TTC549 (cell line): ENCODE measurements around the gene ACYP1.

ENCODE experiments used
- FAIRE-seq: peaks from 2 replicates; lab custom pipeline; 2012; peaks lifted over from hg19 to GRCh38; lab: Jason Lieb, UNC

The ACYP1 gene

GRCh38 chr14:75040507-75040906 is 23.3 kb downstream of the ACYP1 start:
- no peak for FAIRE-seq

GRCh38 chr14:75032939-75033338 is 30.9 kb downstream of the ACYP1 start:
- FAIRE-seq: no peak

DNA sequence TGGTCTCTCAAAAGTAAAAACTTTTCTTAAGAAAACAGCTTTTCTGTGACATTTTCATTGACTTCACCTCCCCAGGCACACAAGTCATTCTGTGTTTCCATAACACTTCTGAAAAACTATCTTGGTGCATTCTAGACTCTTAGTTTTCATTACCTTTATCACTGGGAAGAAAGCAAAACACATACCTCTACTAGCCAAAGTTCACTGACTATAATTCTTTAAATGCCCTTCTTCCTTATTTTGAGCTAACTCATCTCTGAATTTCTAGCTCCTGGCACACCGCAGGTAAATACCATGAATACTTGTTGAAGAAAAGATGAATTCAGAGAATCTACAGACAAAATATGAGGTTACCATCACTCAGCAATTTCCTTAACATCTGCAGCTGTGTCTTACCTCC is 33.7 kb downstream of the ACYP1 start:
- FAIRE-seq: no peak

GRCh38 chr14:75025876-75026275 is 37.9 kb downstream of the ACYP1 start:
- no peak for FAIRE-seq

- no peak for FAIRE-seq
Observed at GRCh38 chr14:75025082-75025481, 38.7 kb downstream of the ACYP1 start.

GRCh38 chr14:75023108-75023507 is 40.7 kb downstream of the ACYP1 start:
- no peak for FAIRE-seq

- no peak for FAIRE-seq
Observed at GRCh38 chr14:75022655-75023054, 41.2 kb downstream of the ACYP1 start.

- no peak for FAIRE-seq
Observed at GRCh38 chr14:75018694-75019093, 45.1 kb downstream of the ACYP1 start.

DNA sequence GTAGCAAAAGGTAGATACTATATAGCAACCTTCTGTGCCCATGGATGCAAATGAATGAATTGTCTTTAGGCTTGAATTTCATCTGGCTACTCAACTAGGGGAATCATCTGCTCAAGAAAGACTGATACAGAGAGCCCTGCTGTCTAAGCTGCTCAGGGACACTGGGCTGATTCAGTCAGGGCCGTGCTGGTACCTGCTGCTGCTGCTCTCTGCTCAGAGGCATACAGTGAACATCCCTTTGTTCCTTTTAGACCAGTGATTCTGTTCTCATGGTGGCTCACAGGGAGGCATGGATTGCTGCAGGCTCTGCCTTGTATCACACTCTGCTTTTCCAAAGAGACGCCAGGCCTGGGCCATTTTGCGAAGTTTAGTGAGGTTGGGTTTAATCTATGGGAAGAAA is 47.0 kb downstream of the ACYP1 start:
- FAIRE-seq: no peak

DNA sequence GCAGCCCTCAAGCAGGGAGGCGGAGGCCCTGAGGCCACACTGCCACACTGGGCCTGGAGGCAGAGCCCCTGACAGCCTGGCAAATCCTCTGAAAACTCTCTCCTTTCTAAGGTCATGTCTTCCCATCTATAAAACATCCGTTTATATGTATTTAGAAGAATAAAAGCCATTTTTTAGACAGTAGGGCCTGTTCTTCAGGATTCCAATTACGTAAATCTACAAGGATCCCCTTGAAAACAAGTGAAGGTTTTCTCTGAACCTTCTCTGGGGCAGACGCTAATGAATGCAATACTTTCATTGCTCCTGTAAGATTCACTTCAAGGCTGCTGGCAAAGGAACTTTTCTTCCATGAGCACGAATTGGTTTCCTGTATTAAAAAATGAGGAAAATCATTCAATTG is 48.3 kb downstream of the ACYP1 start:
- no peak for FAIRE-seq

DNA sequence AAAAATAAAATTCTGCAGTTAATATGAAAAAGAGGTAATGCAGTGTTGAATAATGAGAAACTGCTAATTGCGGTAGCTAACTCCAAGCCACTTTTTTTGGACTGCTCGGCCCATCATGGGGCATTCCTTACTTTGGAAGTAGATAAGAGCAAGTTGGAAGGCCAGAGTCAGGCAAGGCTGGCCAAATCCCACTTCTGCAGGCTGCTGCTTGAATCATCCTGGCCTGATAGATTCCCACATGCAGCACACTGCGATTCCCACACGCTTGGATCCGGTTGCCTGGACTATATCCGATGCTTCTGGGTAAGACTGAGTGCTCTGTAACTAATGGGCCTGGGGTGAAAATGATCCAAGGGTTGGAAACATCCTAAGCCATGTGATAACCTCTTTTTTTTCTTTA is 50.5 kb downstream of the ACYP1 start:
- no peak for FAIRE-seq

DNA sequence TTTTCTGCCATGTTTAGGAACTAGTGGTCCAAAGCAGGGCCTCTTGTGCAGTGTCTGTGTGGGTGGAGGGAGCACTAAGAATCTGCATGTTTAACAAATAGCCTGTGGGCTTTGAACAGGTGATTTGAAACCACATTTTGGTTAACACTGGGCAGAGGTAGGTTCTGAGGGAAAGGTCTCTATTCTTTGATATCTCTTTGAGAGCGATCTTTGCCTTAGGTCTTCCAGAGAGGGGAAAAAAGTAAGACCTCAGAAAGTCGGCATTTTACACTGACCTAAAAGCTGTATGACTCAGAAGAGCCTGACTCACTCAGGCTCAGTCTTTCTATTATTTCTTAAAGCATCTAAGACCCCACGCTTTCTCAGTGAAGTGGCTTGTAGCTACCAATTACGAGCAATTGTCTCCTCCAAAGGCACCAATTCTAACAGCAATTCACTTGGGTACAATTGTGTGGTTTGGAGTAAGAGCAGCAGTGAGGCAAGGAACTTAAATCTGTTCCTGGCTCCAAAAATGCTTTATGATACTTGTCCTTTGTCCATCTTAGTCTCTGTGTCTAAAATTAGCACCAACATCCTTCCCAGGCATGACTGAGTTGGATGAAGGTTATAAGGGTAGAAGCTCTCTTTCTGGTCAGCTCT is 52.3 kb downstream of the ACYP1 start:
- no peak for FAIRE-seq

- FAIRE-seq: no peak
Observed at GRCh38 chr14:75010472-75011093, 53.2 kb downstream of the ACYP1 start.

DNA sequence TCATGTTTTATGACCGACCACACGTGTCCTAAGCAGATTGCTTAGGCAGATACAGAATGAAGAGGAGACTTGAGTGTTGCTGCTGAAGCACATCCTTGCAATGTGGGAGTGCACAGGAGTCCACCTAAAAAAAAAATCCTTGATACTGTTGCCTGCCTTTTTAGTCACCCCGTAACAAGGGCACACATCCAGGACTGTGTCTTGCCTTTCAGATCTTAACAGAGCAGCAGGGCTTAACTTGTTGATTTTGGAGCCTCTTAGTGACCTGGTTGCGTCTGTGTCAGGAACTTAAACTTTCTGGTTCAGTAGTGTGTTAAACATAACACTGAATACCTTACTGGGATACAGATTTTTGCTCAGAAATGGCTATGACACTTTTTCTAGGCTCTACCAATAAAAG is 54.6 kb downstream of the ACYP1 start:
- no peak for FAIRE-seq

GRCh38 chr14:75005357-75005756 is 58.5 kb downstream of the ACYP1 start:
- no peak for FAIRE-seq

DNA sequence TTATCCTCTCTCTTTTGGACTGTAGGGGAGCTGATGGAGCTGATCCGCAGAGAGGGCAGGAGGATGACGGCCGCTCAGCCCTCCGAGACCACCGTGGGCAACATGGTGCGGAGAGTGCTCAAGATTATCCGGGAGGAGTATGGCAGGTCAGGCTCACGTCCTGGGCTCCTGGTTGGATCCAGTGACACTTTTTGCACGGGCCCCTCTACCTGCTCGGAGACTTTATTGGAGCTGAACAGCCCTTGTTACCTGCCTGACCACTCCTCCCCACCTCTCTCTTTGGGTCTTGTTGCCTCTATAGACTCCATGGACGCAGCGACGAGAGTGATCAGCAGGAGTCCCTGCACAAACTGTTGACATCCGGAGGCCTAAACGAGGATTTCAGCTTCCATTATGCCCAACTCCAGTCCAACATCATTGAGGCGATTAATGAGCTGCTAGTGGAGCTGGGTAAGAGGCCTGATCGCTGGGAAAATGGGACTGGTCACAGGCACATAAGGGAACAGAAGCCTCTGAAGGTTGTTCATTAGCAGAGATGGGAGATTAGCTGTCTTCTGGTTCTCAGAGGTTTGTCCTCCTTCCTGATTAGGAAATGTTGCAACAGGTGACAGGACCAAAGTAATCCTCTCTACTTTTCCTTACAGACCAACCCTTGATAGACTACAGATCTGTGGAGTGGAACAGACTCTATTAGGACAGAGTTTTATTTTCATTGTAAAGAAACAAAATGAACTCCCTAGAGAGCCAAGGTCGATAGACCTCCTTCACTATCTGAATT is 60.4 kb downstream of the ACYP1 start:
- FAIRE-seq: no peak
